ENCODE results near the gene PBRM1. TPM values are rescaled to one million over a fixed set of nuclear protein-coding genes. Genes with fewer than 3 reads are reported as not detected.

The PBRM1 gene
- total RNA-seq, 1 donor, result 100 TPM

GRCh38 chr3:52534281-52535183 lies 151.2 kb downstream of the PBRM1 start:
- H3K4me3 ChIP-seq (ENCODE audit: insufficient read depth, low read length), result peak overlapping the region; percentile 79
- H3K27ac ChIP-seq (ENCODE audit: low read depth, low read length), result peak overlapping the region; percentile 60
- DNase-seq (ENCODE audit: insufficient read length, low spot score, missing footprints), result peak; percentile 93
- H3K4me2 ChIP-seq (ENCODE audit: insufficient read depth, low read length), result peak overlapping the region; percentile 88
- H4K20me1 ChIP-seq (ENCODE audit: insufficient read depth, low read length), result peaks cover 52% of the 10 kb centered on the region
- no peak for TF ChIP-seq CTCF (IDR thresholded peaks at IDR 0.05; ENCODE audit: extremely low read depth, low read depth, low read length)
- H3K36me3 ChIP-seq (ENCODE audit: insufficient read depth, low read length), result peaks cover 6% of the 10 kb centered on the region
- H3K27me3 ChIP-seq (ENCODE audit: insufficient read depth, low read length), result no peaks in the 10 kb centered on the region
- H3K79me2 ChIP-seq (ENCODE audit: insufficient read depth, low read length), result peaks cover 68% of the 10 kb centered on the region
- H3K4me1 ChIP-seq (ENCODE audit: insufficient read depth, low read length), result peaks cover 64% of the 10 kb centered on the region
- H3K9me3 ChIP-seq (ENCODE audit: low read depth, low read length), result no peaks in the 10 kb centered on the region
- peak overlapping the region; percentile 50 for H2AFZ ChIP-seq (ENCODE audit: low read length)

GRCh38 chr3:52533623-52534280 lies 152.0 kb downstream of the PBRM1 start, which contains the start of gene NT5DC2:
TSS of gene NT5DC2 (minus strand) at chr3:52533857. CDS start at chr3:52533737, 120 bp downstream.
- peak; percentile 99 for DNase-seq (ENCODE audit: insufficient read length, low spot score, missing footprints)
- peaks cover 58% of the 10 kb centered on the region for H3K4me1 ChIP-seq (ENCODE audit: insufficient read depth, low read length)

GRCh38 chr3:52532838-52533622 lies 152.7 kb downstream of the PBRM1 start:
- peaks cover 51% of the 10 kb centered on the region for H3K4me1 ChIP-seq (ENCODE audit: insufficient read depth, low read length)
- H3K36me3 ChIP-seq (ENCODE audit: insufficient read depth, low read length), result peaks cover 16% of the 10 kb centered on the region
- H3K79me2 ChIP-seq (ENCODE audit: insufficient read depth, low read length), result peaks cover 60% of the 10 kb centered on the region
- H3K4me3 ChIP-seq (ENCODE audit: insufficient read depth, low read length), result peak overlapping the region; percentile 79
- no peaks in the 10 kb centered on the region for H3K27me3 ChIP-seq (ENCODE audit: insufficient read depth, low read length)
- peak overlapping the region; percentile 95 for H3K4me2 ChIP-seq (ENCODE audit: insufficient read depth, low read length)
- H3K9me3 ChIP-seq (ENCODE audit: low read depth, low read length), result no peaks in the 10 kb centered on the region
- peak; percentile 96 for DNase-seq (ENCODE audit: insufficient read length, low spot score, missing footprints)
- H2AFZ ChIP-seq (ENCODE audit: low read length), result peak overlapping the region; percentile 65
- TF ChIP-seq CTCF (IDR thresholded peaks at IDR 0.05; ENCODE audit: extremely low read depth, low read depth, low read length), result no peak
- peaks cover 51% of the 10 kb centered on the region for H4K20me1 ChIP-seq (ENCODE audit: insufficient read depth, low read length)
- H3K27ac ChIP-seq (ENCODE audit: low read depth, low read length), result peak overlapping the region; percentile 58

More at GRCh38 chr3:52533623-52534280, 152.0 kb downstream of the PBRM1 start, which contains the start of gene NT5DC2:
- Histone ChIP-seq H4K20me1 (ENCODE audit: insufficient read depth, low read length) (peaks cover 52% of the 10 kb centered on the region), H2AFZ (ENCODE audit: low read length) (peak within 1 kb of the TSS; percentile 65), H3K79me2 (ENCODE audit: insufficient read depth, low read length) (peaks cover 67% of the 10 kb centered on the region), H3K4me2 (ENCODE audit: insufficient read depth, low read length) (peak within 1 kb of the TSS; percentile 95), H3K27ac (ENCODE audit: low read depth, low read length) (peak within 1 kb of the TSS; percentile 60), H3K36me3 (ENCODE audit: insufficient read depth, low read length) (peaks cover 10% of the 10 kb centered on the region), H3K9me3 (ENCODE audit: low read depth, low read length) (no peaks in the 10 kb centered on the region), H3K4me3 (ENCODE audit: insufficient read depth, low read length) (peak within 1 kb of the TSS; percentile 79), H3K27me3 (ENCODE audit: insufficient read depth, low read length) (no peaks in the 10 kb centered on the region)
- no peak for TF ChIP-seq CTCF (IDR thresholded peaks at IDR 0.05; ENCODE audit: extremely low read depth, low read depth, low read length)

Measured in osteoblast (primary cell).